HG03108 (cell line): Measurements from ENCODE around the gene CIB2.

Experiments
- ATAC-seq: cut with Tn5 transposase; IDR thresholded peaks from one replicate; pipeline ENCODE4 v1.9.1; 2021; ENCODE audit warnings: moderate library complexity; ENCODE audit not compliant: unreplicated experiment

Gene CIB2

DNA sequence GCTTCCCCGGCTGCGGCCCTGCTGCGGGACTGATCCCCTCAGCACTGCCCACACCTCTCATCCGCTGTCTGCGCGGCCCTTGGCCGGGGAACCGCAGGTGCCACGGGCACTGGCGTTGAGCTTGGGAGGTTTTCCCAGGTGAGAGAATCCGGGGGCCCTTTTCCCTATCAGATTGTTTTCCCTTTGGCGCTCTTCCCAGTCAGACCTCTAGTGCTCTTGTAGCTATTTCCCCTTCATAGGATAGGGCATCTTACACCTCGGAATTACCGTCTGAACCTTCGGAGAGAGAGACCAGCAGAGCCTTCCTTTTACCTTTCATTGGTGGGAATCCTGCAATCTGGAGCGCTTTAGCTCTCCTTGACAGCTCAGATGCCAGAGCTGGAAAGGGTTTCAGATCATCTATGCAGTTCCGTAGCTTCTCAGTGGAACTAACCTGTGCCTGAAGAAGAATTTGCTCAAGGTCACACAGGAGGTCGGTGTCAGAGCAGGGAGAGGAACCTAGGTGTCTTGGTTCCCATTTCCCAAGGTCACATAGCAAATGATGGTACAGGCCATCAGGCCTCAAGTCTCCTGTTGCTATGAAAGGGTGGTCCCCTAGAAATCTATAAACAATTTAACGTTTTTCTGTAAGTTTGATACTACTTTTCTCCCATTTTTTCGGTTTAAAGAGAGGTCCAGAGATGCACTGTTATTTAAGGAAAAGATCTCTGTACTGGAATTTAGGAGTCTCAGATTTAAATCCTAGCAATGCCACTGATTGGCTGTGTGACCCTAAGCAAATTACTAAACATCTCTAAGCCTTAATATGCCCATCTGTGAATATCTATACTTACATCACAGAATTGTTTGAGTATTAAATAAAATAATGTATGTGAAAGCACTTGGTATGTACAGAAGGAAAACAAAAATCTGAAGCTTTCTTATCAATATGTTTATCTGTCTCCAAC lies 18.8 kb upstream of the CIB2 start:
- peak; percentile 27 for ATAC-seq

DNA sequence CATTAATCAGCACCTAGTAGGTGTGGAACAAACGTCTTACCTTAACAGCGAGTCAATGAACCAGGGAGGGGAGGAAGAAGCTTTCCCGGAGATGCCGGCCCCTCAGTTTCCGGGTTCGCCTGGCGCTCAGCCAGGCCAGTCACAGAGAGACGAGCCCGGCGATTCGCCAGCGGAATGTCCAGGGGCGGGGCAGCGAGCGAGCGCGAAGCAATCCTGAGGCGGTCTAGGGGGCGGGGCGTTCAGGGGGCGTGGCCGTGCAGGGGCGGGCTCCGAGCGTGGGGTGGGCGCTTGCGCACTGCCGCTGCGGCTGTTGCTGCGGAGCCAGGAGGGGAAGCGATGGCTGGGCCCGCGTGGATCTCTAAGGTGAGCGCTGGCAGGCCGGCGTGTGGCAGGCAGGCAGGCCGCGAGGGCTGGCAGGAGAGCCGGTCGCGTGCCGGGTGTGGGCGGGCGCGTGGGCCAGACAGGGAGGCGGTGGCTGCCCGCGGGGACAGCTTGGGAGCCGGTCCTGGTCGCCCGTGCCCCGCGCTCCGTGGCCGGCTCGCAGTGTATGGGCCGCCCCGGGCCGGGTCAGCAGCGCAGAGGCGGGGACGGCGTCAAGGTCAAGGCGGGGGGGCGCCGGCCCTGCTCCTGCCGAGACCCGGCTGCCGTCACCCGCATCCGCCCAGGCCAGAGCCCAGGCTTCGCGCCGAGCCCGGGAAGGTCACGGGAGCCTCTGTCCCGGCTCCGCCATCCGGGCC lies 18.0 kb upstream of the CIB2 start, which contains the start of gene IDH3A:
IDH3A (plus strand) TSS at position 295 of the 737 bp plus-strand sequence; CDS start at position 337, 42 bp downstream.
- ATAC-seq, result peak; percentile 81

DNA sequence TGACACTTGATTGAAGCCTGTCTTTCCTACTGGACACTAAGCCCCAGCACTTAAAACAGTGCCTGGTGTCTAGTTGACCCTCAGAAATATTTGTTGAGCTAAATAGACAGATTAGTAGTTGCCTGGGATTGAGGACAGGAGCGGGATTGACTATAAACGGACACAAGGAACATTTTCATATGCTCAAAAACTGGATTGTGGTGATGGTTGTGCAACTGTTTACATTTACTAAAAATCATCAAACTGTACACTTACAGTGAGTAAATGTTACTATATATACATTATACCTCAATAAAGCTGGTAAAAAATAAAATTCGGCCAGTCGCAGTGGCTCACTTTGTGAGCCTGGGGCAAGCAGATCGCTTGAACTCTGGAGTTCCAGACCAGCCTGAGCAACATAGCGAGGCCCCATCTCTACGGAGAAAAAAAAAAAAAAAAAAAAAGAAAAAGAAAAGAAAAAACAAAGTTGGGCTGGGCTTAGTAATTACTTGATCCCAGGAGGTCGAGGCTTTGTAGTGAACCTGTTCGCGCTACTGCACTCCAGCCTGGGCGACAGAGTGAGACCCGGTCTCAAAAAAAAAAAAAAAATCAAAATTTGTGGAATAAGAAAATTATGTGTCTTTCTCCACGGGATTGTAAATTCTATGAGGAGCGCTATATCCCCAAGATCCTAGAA lies 17.3 kb upstream of the CIB2 start:
- no peak for ATAC-seq

DNA sequence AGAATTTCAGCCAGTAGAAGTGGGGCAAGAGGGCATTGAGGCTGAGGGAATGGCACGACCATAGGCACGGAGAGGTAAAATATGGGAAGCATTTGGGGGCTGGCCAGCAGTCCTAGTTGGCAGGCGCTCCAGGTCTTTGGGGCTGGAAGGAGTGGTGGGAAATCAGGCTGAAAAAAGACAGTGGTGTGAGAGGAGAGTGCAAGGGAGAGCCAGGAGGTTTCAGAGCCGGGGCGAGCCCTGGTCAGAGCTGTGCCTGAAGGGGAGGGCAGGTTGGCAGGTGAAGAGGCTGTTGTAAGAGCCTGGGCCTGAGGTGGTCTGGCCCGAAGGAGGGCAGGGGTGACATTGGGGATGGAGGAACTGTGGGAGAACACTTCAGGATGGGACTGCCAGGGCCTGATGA lies 16.3 kb upstream of the CIB2 start:
- ATAC-seq, result no peak

DNA sequence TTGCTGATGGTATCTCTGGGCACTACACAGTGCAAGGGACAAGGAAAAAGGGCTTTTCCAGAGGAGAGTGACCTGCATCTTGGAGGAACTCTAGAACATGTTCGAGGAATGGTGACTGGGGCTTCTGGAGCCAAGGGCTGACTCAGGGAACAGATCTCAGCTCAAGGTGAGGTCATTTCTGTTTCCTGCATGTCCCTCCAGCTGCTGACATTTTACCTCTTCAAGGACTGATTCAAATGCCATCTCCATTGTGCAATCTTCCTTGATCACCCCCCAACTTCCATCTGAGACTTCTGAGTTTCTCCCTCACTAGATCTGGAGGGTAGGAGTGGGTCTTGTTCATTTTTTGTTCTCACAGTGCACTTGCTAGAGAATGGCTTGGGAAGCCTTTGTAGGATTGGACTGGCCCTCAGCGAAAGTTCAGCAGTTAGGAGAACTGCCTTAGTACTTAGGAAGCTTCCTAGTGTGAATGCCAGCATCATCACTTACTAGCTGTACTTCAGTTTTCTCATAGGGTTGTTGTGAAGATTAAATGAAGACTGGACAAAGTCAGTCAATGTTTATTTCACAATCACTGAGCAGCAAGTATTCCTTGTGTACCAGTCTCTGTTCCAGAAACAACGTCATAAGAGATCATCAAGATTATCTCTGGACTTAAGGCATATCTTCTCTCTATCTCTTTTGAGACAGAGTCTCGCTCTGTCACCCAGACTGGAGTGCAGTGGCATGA lies 15.3 kb upstream of the CIB2 start:
- no peak for ATAC-seq

DNA sequence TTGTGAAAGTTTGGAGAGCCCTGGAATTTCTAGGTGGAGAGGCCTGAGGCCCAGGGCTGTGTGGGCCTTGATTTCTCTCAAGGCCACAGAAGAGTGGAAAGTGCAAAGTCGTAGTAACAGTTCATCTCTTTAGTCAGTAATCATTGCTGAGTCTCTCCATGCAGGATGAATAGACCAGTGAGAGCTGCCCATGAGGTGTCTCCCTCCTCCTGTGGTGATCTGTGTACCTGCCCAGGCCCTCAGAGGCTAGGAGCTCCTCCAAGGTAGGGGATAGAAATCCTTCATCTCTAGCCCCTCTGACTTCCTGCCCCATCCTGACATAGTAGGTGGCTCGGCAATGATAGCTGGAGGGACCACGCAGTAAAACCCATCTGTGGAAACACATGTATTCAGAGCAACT lies 11.1 kb upstream of the CIB2 start:
- ATAC-seq, result no peak

DNA sequence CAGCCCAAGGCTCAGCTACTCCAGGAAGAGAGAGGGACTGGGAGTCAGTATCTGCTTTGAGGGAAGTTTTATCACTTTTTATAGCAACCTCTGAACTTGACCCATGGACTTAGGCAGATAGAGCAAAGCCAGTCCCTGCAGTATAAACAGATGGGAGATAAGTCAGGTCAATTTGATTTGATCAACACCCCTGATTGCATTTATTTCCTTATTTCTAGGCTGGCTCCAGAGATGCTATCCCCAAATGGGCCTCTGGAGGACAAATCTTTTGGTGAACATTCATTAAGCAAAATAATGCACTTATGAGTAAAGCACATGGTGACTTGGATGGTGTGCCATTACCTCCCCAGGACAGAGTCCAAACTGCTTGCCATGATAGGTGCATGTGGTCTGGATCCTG lies 9.0 kb upstream of the CIB2 start:
- ATAC-seq, result no peak

DNA sequence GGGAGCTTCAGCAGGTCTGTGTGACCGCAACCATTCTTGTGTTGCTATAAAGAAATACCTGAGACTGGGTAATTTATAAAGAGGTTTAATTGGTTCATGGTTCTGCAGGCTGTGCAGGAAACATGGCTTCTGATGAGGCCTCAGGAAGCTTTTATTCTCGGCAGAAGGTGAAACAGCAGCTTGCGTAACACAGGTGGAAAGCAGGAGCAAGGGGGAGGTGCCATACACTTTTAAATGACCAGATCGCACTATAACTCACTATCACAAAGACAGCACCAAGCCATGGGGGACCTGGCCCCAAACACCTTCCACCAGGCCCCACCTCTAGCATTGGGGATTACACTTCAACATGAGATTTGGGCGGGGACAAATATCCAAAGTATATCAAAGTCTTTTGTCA lies 8.3 kb upstream of the CIB2 start:
- ATAC-seq, result no peak

DNA sequence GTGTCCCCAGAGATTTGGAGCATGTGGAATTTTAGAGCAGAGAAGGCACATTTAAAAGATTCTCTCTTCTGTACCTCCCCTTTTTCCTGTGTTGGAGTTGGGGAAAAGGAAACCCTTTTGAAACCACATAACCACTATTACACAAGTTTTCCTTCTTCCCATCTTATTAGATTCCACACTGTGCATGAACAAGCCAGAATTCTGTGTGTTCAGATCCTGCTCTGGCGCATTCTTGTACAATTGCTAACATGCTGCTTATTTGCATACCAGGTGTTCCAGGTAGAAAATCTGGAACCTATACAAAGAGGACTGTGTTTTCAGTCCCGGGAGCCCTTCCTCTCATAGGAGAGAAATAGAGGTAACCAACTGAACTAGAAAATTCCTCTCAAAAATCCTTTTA lies 2.6 kb upstream of the CIB2 start:
- no peak for ATAC-seq

DNA sequence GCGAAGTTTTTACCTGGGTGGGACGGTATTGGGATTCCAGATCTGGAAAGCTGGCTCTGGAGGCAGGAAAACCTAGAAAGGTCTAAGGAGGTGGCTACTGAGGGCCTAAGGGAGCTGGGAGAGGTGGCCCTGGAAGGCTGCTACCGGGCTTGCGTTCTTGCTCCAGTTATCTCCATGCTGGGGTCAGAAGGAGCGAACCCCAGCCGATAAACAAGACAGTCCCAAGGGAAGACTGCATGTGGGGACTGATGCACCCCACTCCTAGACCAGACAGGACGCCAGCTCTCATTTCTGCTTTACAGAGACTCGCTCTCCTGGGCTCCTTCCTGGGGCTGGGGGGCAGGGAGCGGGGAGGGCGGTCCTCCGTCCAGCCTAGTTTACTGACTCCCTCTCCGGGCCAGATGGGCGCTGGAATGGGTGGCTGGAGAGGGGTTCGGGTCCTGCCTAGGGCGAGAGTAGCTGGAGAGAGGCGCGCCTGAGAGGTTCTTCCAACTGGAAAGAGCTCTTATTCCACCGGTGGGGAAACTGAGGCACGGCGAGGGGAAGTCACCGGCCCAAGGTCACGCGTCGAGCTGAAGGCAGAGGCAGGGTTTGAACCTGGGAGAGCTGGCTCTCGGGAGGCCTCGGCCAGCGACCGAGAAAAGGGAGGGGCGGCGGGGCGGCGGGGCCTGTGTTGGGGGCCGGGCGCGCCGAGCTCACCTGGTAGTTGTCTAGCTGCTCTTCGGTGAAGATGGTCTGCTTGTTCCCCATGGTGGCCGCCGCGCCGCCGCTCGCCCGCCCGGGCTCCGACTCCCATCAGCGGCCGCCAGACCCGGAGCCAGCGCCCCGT lies 565 bp downstream of the CIB2 start:
- peak; percentile 35 for ATAC-seq

DNA sequence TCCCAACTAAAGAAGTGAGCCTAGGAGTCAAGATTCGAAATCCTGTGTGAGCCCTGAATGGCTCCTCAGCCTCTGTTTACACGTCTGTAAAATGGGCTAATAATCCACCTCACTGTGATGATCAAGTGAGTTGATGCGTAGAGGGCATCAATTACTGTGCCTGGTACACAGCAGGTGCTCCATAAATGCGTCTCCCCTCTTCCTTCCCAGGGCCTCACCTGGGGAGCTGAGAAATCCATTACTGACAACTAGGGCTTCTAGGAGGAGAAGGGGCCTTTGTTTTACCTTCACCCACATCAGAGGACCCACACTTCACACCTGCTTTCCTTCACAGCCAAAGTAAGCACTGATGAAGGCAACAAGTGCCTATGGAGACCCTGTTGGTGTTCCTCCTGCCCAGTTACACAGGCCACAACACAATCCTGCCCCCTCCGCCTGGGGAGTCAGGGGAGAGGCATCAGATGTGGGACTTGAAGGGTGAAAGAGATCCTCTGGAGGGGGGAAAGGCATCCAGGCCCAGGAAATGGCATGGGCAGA lies 1.4 kb downstream of the CIB2 start:
- ATAC-seq, result no peak

DNA sequence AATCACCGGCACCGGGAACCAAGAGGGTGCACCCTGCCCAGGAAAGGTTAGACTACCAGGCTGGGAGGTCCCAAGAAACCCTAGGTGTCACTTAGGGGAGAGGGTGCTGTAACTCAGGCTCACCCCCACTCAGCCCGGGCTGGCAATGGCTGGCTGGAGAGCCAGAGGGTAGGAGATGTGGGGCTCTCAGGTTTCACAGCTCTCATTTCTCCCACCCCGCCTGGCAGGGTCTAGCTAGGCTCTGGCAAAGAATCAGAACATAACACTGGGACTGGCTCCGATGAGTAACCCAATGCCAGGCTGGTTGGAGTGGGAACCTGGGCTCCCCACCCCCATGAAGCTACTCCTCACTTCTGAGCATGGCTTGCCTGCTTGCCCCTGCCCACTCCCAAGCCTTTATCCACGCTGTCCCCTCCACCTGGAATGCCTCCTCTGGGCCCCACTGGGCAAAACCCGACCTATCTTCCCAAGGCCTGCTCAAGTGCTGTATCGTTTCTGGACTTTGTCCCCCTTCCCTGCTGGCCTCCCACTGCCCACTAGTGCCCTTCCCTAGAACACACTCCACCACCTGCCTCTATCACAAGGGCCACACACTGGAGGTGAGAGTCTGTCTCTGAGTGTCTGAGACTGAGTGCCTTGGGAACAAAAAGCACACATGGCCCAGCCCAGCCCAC lies 2.0 kb downstream of the CIB2 start:
- ATAC-seq, result no peak

DNA sequence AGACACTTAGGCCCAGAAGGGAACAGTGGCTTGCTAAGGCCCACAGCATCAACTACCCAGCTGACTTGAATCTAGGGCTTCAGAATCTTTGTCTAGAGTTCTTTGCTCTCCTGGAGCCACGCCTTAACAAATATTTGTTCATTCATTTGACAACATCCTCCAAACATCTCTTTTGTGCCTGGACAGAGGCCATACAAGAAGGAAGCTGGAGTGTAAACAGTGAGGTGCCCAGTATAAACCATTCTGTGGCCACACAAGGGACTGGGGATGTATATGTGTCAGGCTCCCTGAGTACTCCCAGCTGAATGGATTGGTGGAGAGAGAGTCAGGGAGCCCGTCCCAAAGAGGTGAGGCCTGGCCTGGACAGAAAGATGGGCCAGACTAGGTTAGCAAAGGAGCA lies 3.4 kb downstream of the CIB2 start:
- ATAC-seq, result no peak

DNA sequence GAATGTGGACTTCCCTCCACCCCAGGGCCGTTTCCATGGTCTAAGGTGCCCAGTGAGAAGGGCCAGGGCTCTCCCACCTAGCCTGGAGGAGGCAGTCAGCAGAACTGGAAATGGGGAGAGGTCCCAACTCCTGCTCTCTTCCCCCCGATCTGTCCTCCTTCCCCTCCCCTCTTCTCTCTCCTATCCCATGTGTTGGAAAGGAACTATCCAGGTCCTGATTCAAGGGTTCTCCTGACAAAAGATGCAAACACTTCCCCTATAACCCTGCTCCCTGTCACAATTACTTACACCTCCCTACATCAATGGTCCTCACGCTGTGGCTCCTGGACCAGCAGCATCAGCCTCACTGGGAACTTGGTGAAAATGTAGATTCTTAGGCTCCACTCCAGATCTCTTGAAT lies 6.0 kb downstream of the CIB2 start:
- no peak for ATAC-seq

DNA sequence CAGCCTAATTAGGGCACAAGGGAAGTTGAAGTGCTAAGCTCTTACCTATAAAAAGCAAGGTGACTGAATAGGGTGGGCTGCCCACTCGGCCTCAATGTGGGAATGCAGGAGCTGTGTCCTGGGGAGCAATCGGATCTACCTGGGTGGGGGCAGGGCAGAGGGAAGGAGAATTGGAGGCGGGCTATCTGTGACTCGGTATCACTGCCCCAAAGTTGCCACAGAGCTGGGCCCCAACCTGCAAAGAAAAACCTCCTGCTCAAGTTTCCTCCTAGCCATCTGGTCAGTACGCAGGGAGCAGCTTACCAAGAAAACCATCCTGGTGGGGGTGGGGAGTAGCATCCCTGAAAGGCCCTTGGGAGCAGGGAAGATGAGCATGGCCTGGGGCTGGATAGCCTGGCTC lies 10.7 kb downstream of the CIB2 start:
- ATAC-seq, result no peak

DNA sequence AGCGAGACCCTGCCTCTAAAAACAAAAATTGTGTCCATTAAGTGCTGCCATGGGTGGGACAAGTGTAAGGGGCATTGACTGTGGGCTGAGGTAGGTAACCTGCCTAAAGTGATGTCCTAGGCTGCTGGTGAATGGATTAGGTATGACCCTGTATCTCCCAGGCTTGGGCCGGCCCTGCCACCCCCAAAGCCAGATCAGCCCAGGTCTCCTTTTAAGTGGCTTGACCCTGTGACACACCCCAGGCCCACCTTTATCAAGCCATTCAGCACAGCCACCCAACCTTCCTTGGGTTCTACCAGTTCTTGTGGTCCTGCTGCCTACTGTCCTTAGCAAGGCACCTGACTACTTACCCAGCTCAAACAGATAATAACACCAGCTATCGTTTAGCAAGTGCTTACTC lies 18.7 kb downstream of the CIB2 start:
- no peak for ATAC-seq

DNA sequence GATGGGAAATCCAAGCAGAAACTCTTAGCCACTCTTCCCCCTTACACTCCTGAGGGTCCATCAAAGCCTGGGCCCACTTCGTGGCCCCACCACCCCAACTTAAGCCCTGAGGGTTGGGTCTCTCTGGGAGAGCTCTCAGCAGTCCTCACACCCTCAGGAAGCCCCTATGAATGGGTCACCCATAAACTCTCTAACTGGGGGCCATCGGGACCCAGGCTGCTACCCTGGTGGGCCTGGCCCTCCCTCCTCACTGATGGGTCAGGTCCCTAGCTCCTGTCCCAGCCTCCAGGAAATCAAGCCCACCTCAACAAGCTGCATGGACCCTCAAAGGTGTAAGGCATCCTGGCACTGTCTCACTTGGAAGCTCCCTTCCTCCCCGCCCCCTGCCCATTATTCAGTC lies 19.5 kb downstream of the CIB2 start:
- no peak for ATAC-seq

DNA sequence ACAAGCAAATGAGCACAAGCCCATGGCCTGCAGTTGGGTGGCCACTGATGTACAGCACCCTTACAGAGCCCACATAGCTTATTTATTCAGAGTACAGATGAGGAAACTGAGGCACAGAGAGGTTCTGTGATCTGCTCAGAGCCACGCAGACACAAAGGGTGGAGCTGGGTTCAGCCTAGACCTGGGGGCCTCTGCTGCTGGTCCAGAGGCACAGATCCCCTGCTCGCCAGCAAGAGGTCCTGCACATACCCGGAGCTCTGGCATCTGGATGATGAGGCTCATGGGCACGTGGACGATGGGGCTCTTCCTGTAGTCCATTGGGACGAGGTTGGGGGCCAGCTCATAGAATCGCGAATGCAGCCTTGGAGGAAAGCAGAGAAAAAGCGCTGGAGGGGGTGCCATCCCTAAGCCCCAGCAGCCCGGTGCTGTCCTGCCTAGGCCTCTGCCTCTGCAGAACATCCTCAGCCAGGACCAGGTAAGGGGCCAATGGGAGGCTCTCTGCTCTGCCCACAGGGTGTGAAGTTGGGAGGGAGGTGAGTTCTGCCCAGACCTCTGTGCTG lies 20.2 kb downstream of the CIB2 start:
- no peak for ATAC-seq

DNA sequence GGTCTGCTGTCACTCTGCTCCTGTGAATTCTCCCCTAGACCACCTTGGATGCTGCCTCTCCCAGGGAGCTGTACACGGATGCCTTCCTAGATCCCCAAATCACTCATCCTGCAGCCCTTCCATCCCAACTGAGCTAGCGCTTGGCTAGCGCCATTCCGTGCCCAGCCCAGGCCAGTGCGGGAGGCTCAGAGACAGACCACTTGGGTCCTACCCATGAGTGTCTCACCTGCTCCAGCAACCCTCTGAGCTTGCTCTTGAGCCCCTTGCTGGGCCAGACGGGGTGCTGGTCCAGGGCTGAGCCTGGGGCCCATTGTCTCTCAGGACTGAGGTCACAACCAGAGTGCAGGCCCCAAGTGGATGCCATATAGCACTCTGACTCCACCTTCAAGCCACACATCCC lies 21.1 kb downstream of the CIB2 start:
- ATAC-seq, result no peak
